Astrocyte (in vitro differentiated cells and primary cell): ENCODE results near the gene SLC25A2.

Experiments
- CTCF ChIP-seq: IDR thresholded peaks from 2 replicates; pipeline ENCODE4 v1.5.1; 2011; ENCODE audit warnings: low read depth, mild to moderate bottlenecking, inconsistent platforms, low read length, moderate library complexity; ENCODE audit not compliant: insufficient read depth
- EZH2 ChIP-seq: IDR thresholded peaks from 2 replicates; pipeline ENCODE4 v1.6.1; 2012; ENCODE audit warnings: mild to moderate bottlenecking, low read length, inconsistent platforms; ENCODE audit not compliant: insufficient read depth

GRCh38 chr5:141343242-141343952 lies 39.5 kb upstream of the SLC25A2 start, which contains the start of gene PCDHGA3:
- TF ChIP-seq CTCF (peak; percentile 41), EZH2 (no peak)
